ENCODE data around the gene GEN1.
A peak's percentile ranks its signal among the peaks of the same experiment; 100 is the strongest.

GEN1 gene

GRCh38 chr2:17793296-17793695 lies 39.4 kb downstream of the GEN1 start:
- DNase-seq (ENCODE audit: low read depth) = no peak
- H3K4me3 ChIP-seq (ENCODE audit: low read length) = no peak overlapping the region
- no peak for TF ChIP-seq CTCF (conservative IDR thresholded peaks at IDR 0.05; ENCODE audit: low read length)

- DNase-seq (ENCODE audit: low read depth) = peak; percentile 32
- no peak for TF ChIP-seq CTCF (conservative IDR thresholded peaks at IDR 0.05; ENCODE audit: low read length)
- no peak overlapping the region for H3K4me3 ChIP-seq (ENCODE audit: low read length)
Measured at GRCh38 chr2:17793803-17794354, 39.9 kb downstream of the GEN1 start.

- H3K4me3 ChIP-seq (ENCODE audit: low read length) = no peak overlapping the region
- DNase-seq (ENCODE audit: low read depth) = no peak
- no peak for TF ChIP-seq CTCF (conservative IDR thresholded peaks at IDR 0.05; ENCODE audit: low read length)
Measured at GRCh38 chr2:17795309-17795708, 41.4 kb downstream of the GEN1 start.

GRCh38 chr2:17798338-17798737 lies 44.4 kb downstream of the GEN1 start:
- TF ChIP-seq CTCF (conservative IDR thresholded peaks at IDR 0.05; ENCODE audit: low read length) = no peak
- no peak overlapping the region for H3K4me3 ChIP-seq (ENCODE audit: low read length)
- no peak for DNase-seq (ENCODE audit: low read depth)

GRCh38 chr2:17799301-17800120 lies 45.6 kb downstream of the GEN1 start:
- no peak overlapping the region for H3K4me3 ChIP-seq (ENCODE audit: low read length)
- TF ChIP-seq CTCF (conservative IDR thresholded peaks at IDR 0.05; ENCODE audit: low read length) = no peak
- no peak for DNase-seq (ENCODE audit: low read depth)

- H3K4me3 ChIP-seq (ENCODE audit: low read length) = no peak overlapping the region
- peak; percentile 14 for DNase-seq (ENCODE audit: low read depth)
- TF ChIP-seq CTCF (conservative IDR thresholded peaks at IDR 0.05; ENCODE audit: low read length) = no peak
Measured at GRCh38 chr2:17800219-17800618, 46.3 kb downstream of the GEN1 start.
